ENCODE results near the gene DLG5.

GRCh38 chr10:77899690-77900089 lies 26.9 kb downstream of the DLG5 start:
- TF ChIP-seq CTCF (IDR thresholded peaks at IDR 0.05; ENCODE audit: poor library complexity) (no peak), EZH2 (IDR thresholded peaks at IDR 0.05; ENCODE audit: borderline replicate concordance) (no peak)
